Smooth muscle cell of the umbilical artery (primary cell): ENCODE measurements around the gene RIPPLY3. TPM values are rescaled to one million over a fixed set of nuclear protein-coding genes. Genes with fewer than 3 reads are reported as not detected.

Source experiments
- total RNA-seq: library from RNA; depleted of rRNA; stranded (reverse); fragments of >200 nt; gene quantifications from 2 replicates; pipeline ENCODE4 v1.2.3, GENCODE V29; 2014

The RIPPLY3 gene
- total RNA-seq = not detected in 2 replicates

GRCh38 chr21:37006486-37007291 is at the start of gene RIPPLY3:
Gene RIPPLY3 (plus strand): TSS chr21:37006702. CDS start chr21:37006773, 71 bp downstream.

GRCh38 chr21:36966066-36966820 is 40.3 kb upstream of the RIPPLY3 start, which contains the start of gene HLCS:
Gene HLCS (minus strand): TSS chr21:36966669. CDS start chr21:36966638, 31 bp downstream.

Other genes starting within 250 kb of the RIPPLY3 start
- gene HLCS, start 40.0 kb upstream of the RIPPLY3 start, total RNA-seq = 35.6 and 51.2 TPM in 2 replicates
- gene PIGP, start 66.4 kb downstream of the RIPPLY3 start, total RNA-seq = 3.5 and 7.4 TPM in 2 replicates
- 511 and 572 TPM in 2 replicates for gene TTC3, start 66.6 kb downstream of the RIPPLY3 start, total RNA-seq